Head of caudate nucleus (tissue), 42 donors: ENCODE data around the gene PRMT5.
A peak's percentile ranks its signal among the peaks of the same experiment; 100 is the strongest.

Source experiments
- DNase-seq, 42 donors: peaks; one replicate each; pipeline versions ENCODE4 v3.0.0 to v3.0.0-alpha.2; 2020 to 2021; ENCODE audit warnings: mixed read lengths in 7 of 42
- intact Hi-C: fragments of 100-400 bp; cut with DNase I; formaldehyde crosslinking; loops from one replicate; pipeline ENCODE4 v1.15.0; 2022

PRMT5 gene

GRCh38 chr14:22884076-22884737, 45.0 kb downstream of the PRMT5 start:
- DNase-seq: no peak

GRCh38 chr14:22883173-22883976, 45.8 kb downstream of the PRMT5 start, which contains the start of gene REM2:
Gene REM2, plus strand, starts transcription at chr14:22883222. Its CDS starts 66 bp downstream, at chr14:22883288.
- intact Hi-C loops: no loop called here
- peak in 7 of 42 donors; percentile 26 to 55 (median 31) for DNase-seq

More at GRCh38 chr14:22884076-22884737, 45.0 kb downstream of the PRMT5 start:
- intact Hi-C loops: no loop called here

- intact Hi-C loops: no loop called here
- peak; percentile 34 to 91 (median 72) for DNase-seq
Observed at GRCh38 chr14:22882529-22883172, 46.5 kb downstream of the PRMT5 start.

GRCh38 chr14:22882064-22882463, 47.1 kb downstream of the PRMT5 start:
- DNase-seq: no peak
- intact Hi-C loops: no loop called here

GRCh38 chr14:22878271-22879246, 50.6 kb downstream of the PRMT5 start:
- intact Hi-C loops: no loop called here
- DNase-seq: no peak

GRCh38 chr14:22877000-22877501, 52.1 kb downstream of the PRMT5 start:
- intact Hi-C loops: no loop called here
- DNase-seq: no peak

GRCh38 chr14:22875748-22876319, 53.3 kb downstream of the PRMT5 start:
- intact Hi-C loops: no loop called here

GRCh38 chr14:22875003-22875747, 54.0 kb downstream of the PRMT5 start:
- no peak for DNase-seq
- intact Hi-C loops: no loop called here

More at GRCh38 chr14:22875748-22876319, 53.3 kb downstream of the PRMT5 start:
- no peak for DNase-seq

- intact Hi-C loops: no loop called here
- no peak for DNase-seq
Observed at GRCh38 chr14:22872833-22873520, 56.2 kb downstream of the PRMT5 start.

GRCh38 chr14:22872033-22872832, 56.9 kb downstream of the PRMT5 start:
- peak; percentile 58 to 92 (median 81) for DNase-seq
- intact Hi-C loops: no loop called here

GRCh38 chr14:22871224-22872032, 57.7 kb downstream of the PRMT5 start, which contains the start of gene LRP10:
Gene LRP10, plus strand, starts transcription at chr14:22871740. Its CDS starts 564 bp downstream, at chr14:22872304.
- intact Hi-C loops: no loop called here

GRCh38 chr14:22870811-22871223, 58.4 kb downstream of the PRMT5 start:
- intact Hi-C loops: no loop called here
- DNase-seq: no peak

More at GRCh38 chr14:22871224-22872032, 57.7 kb downstream of the PRMT5 start, which contains the start of gene LRP10:
- peak; percentile 80 to 96 (median 92) for DNase-seq
